Stomach smooth muscle (tissue), 2 donors: ENCODE data around the gene CABLES2.

ENCODE experiments used
- H3K27ac ChIP-seq: one replicate; pipeline ENCODE4 v1.7.0; 2013; ENCODE audit warnings: mild to moderate bottlenecking, low read length, inconsistent platforms
- H3K27me3 ChIP-seq, 2 donors: one replicate each; pipeline ENCODE4 v1.7.0; 2013; ENCODE audit warnings: low read length in 2 of 2; ENCODE audit not compliant: insufficient read depth in 2 of 2, control insufficient read depth in 1 of 2
- H3K36me3 ChIP-seq, 2 donors: one replicate each; pipeline ENCODE4 v1.7.0; 2013; ENCODE audit warnings: low read length in 2 of 2; ENCODE audit not compliant: control insufficient read depth in 2 of 2, insufficient read depth in 2 of 2
- H3K4me1 ChIP-seq: one replicate; pipeline ENCODE4 v1.7.0; 2013; ENCODE audit warnings: low read length; ENCODE audit not compliant: control insufficient read depth, insufficient read depth
- H3K4me3 ChIP-seq, 2 donors: one replicate each; pipeline ENCODE4 v1.7.0; 2013; ENCODE audit warnings: low read length in 2 of 2
- H3K9ac ChIP-seq, 2 donors: one replicate each; pipeline ENCODE4 v1.7.0; 2013; ENCODE audit warnings: low read length in 2 of 2, mild to moderate bottlenecking in 1 of 2
- H3K9me3 ChIP-seq, 2 donors: one replicate each; pipeline ENCODE4 v1.7.0; 2013; ENCODE audit warnings: low read length in 2 of 2; ENCODE audit not compliant: control insufficient read depth in 2 of 2
- donor health status: healthy.
- donor health status: Pancreatic carcinoma.

Gene CABLES2, protein sequence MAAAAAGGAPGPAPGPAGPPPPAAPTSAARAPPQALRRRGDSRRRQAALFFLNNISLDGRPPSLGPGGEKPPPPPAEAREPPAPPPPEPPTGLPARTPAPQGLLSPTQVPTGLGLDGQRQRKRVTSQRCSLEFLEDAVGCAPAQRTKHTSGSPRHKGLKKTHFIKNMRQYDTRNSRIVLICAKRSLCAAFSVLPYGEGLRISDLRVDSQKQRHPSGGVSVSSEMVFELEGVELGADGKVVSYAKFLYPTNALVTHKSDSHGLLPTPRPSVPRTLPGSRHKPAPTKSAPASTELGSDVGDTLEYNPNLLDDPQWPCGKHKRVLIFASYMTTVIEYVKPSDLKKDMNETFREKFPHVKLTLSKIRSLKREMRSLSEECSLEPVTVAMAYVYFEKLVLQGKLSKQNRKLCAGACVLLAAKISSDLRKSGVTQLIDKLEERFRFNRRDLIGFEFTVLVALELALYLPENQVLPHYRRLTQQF

DNA sequence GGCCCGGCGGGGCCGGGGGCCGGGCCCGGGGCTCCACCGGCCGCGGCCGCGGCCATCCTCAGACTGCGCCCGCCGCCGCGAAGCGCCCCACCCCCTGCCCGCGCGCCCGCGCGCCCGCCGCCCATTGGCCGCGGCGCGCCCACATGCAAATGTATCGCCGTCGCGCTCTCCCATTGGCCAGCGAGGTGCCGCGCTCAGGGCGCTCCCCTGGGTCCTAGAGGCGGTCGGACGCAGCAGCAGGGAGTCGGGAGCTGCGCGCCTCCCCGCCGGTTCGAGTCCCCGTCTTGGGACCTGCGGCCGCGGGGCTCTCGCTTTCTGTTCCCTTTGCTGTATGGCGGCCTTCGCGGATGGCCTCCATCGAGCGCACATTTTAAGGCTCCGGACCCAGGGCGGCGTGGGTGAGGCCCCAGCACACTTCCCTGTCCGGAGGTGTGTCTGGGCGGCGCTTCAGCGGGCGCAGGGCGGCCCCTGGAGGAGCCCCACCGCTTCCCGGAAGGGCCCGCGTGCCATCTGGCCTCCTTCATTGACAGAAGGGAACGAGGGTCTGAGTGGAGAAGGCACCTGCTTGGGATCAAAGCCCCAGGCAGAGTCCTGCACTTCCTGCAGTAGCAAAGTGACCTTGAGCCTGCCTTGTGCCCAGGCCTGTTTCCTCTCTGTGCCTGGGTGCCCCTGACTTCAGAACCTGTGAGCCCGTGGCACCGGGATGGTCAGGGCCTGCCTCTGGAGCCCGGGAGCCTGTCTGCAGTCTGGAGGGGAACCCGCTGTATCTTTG lies at the start of gene CABLES2:
TSS of gene CABLES2 (minus strand) at position 65 of the 772 bp plus-strand sequence. CDS start at position 56, 9 bp downstream.
- no peak within 1 kb of the TSS for H3K27ac ChIP-seq
- peak within 1 kb of the TSS; percentile 76 to 82 for H3K4me3 ChIP-seq
- peaks cover 41% of the 10 kb centered on the region for H3K4me1 ChIP-seq
- no peaks in the 10 kb centered on the region for H3K9me3 ChIP-seq
- peaks cover 0 to 3% of the 10 kb centered on the region in 2 donors for H3K36me3 ChIP-seq
- H3K9ac ChIP-seq: peak within 1 kb of the TSS; percentile 70 to 85
- no peaks in the 10 kb centered on the region for H3K27me3 ChIP-seq

- peaks cover 7 to 12% of the 10 kb centered on the region in 2 donors for H3K27me3 ChIP-seq
- H3K36me3 ChIP-seq: no peaks in the 10 kb centered on the region
- no peak overlapping the region for H3K9ac ChIP-seq
- H3K4me3 ChIP-seq: no peak overlapping the region
- H3K27ac ChIP-seq: no peak overlapping the region
- no peaks in the 10 kb centered on the region for H3K9me3 ChIP-seq
- peaks cover 2% of the 10 kb centered on the region for H3K4me1 ChIP-seq
These were observed 48.8 kb upstream of the CABLES2 start for GRCh38 chr20:62455929-62456328.

DNA sequence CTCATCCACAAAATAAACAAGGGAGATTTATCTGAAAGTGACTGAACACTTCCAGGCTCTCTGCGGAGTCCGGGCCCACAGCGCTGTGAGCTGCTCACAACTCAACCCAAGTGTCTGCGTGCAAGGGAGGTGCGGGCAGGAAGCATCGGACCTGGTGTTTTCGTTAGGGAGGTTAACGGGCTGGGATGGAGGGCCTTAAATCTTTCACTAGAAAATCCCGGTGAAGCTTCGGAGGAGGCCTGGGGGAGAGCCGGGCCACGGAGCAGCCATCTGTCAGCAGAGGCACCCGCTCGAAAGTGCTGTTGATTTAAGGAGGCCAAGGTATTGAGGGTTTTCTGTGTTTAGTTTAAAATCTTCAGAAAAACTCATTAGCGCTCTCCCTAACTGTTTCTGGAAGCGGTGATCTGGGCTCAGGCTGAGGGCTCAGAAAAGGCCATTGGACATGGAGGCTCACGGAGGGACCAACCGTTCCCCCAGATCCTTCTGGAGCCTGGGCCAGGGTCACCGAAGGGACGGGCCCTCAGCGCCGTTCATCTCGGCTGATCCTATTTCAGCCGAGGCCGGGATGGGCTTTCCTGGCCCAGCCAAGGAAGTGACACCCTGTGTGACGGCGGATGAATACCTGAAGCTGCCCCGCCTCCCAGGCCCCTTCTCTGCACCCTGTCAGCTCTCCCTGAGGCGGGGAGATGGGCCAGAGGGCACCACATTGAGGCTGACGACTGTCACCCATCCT lies 48.0 kb upstream of the CABLES2 start:
- Histone ChIP-seq H3K27me3 (peaks cover 9 to 12% of the 10 kb centered on the region in 2 donors), H3K4me3 (no peak overlapping the region), H3K27ac (no peak overlapping the region), H3K9me3 (no peaks in the 10 kb centered on the region), H3K9ac (no peak overlapping the region), H3K4me1 (no peaks in the 10 kb centered on the region), H3K36me3 (no peaks in the 10 kb centered on the region)

- Histone ChIP-seq H3K27me3 (peaks cover 8 to 12% of the 10 kb centered on the region in 2 donors), H3K9ac (no peak overlapping the region), H3K4me3 (no peak overlapping the region), H3K27ac (no peak overlapping the region), H3K9me3 (no peaks in the 10 kb centered on the region), H3K4me1 (no peaks in the 10 kb centered on the region), H3K36me3 (no peaks in the 10 kb centered on the region)
These were observed 46.2 kb upstream of the CABLES2 start for GRCh38 chr20:62453186-62453808.

DNA sequence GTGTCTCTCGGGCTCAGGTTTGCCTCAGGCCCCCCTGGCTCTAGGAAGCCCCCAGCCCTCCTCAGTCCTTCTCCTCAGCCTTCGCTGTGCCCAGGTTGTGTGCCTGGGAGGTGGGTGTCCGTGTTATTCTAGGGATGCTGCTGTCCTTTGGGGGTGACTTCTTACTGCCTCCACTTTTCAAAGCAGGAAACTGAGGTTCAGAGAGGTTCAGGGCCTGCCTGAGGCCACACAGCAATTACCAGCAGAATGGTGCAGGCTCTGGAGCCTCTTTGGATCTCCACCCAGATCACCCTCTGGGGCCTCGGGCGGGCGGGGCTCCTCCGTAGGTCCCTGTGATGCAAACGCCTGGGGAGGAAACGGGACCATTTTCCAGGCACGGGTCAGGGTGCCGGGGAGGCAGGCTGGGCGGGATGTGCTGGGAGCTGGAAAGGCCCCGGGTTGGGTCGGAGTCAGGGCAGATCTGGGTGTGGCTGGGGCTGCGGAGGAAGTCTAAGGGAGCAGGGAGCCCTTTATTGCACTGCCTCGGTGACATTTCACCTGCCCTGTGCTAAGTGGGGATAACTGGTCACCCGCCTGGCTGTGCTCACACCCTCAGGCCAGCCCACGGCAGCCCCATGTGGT lies 45.5 kb upstream of the CABLES2 start:
- peaks cover 11 to 12% of the 10 kb centered on the region in 2 donors for H3K27me3 ChIP-seq
- H3K4me1 ChIP-seq: no peaks in the 10 kb centered on the region
- H3K9ac ChIP-seq: no peak overlapping the region
- H3K36me3 ChIP-seq: no peaks in the 10 kb centered on the region
- no peaks in the 10 kb centered on the region for H3K9me3 ChIP-seq
- no peak overlapping the region for H3K27ac ChIP-seq
- no peak overlapping the region for H3K4me3 ChIP-seq

GRCh38 chr20:62451970-62452369 lies 44.9 kb upstream of the CABLES2 start:
- Histone ChIP-seq H3K4me3 (no peak overlapping the region), H3K27ac (no peak overlapping the region), H3K9ac (no peak overlapping the region), H3K9me3 (no peaks in the 10 kb centered on the region), H3K36me3 (no peaks in the 10 kb centered on the region), H3K27me3 (peaks cover 11 to 12% of the 10 kb centered on the region in 2 donors), H3K4me1 (no peaks in the 10 kb centered on the region)

- H3K9ac ChIP-seq: no peak overlapping the region
- no peak overlapping the region for H3K4me3 ChIP-seq
- no peaks in the 10 kb centered on the region for H3K9me3 ChIP-seq
- no peak overlapping the region for H3K27ac ChIP-seq
- no peaks in the 10 kb centered on the region for H3K4me1 ChIP-seq
- peaks cover 12 to 15% of the 10 kb centered on the region in 2 donors for H3K27me3 ChIP-seq
- H3K36me3 ChIP-seq: no peaks in the 10 kb centered on the region
These were observed 44.2 kb upstream of the CABLES2 start for GRCh38 chr20:62451156-62451767.

DNA sequence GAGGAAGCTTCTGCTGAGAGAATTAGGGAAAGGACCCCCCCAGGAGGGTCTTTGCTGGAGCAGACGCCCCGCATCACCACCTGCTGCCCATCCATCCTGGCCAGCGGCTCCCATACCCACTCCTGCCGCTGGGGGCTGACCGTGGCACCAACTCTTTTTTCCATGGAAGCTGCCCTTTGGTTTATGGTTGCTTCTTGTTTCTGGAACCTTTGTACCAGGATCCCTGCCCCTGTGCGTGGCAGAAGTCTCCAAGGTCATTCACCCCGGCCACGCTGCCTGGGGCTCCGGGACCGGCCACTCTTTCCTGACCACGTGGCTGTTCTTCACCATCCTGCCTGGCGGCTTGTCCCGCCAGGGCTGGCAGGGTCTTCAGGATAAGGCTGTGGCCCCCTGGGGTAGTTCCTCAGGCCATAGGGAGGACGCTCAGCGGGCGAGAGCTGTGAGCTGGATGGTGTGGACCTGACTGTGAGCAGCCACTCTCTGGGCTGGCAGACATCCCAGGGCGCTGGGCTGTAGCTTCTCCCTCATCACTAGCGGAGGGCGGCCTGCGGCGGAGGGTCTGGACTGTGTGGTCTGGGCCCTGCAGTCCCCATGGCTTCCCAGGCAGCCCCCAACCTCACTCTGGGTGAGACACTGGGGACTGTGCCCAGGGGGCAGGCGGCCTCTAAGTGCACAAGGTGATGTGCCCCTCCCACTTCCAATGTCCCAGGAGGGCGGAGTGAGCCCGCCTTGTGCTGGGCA lies 43.0 kb upstream of the CABLES2 start:
- H3K27ac ChIP-seq: no peak overlapping the region
- peaks cover 12 to 15% of the 10 kb centered on the region in 2 donors for H3K27me3 ChIP-seq
- H3K36me3 ChIP-seq: no peaks in the 10 kb centered on the region
- H3K9me3 ChIP-seq: no peaks in the 10 kb centered on the region
- no peak overlapping the region for H3K9ac ChIP-seq
- H3K4me1 ChIP-seq: no peaks in the 10 kb centered on the region
- no peak overlapping the region for H3K4me3 ChIP-seq

- no peaks in the 10 kb centered on the region for H3K9me3 ChIP-seq
- H3K9ac ChIP-seq: no peak overlapping the region
- H3K36me3 ChIP-seq: no peaks in the 10 kb centered on the region
- no peaks in the 10 kb centered on the region for H3K4me1 ChIP-seq
- peaks cover 11 to 12% of the 10 kb centered on the region in 2 donors for H3K27me3 ChIP-seq
- H3K27ac ChIP-seq: no peak overlapping the region
- no peak overlapping the region for H3K4me3 ChIP-seq
These were observed 41.7 kb upstream of the CABLES2 start for GRCh38 chr20:62448788-62449187.
